HL-60 (cell line): Measurements from ENCODE around the gene FGFR2.

Source experiments
- DNase-seq, 2 experiments: peaks; one replicate each; pipeline ENCODE4 v3.0.0-alpha.2; 2010 to 2020; ENCODE audit warnings: low read depth in 1 of 2, low spot score in 1 of 2
- H3K27ac ChIP-seq: fragments of 250-450 bp; sonication (Bioruptor Pico); replicated peaks from 2 replicates; pipeline ENCODE4 v1.5.1; 2020; ENCODE audit warnings: mild to moderate bottlenecking, moderate library complexity
- H3K27me3 ChIP-seq: fragments of 250-450 bp; sonication (Bioruptor Pico); 2 replicates; pipeline ENCODE4 v1.5.1; 2021; ENCODE audit warnings: mild to moderate bottlenecking, moderate library complexity; ENCODE audit not compliant: insufficient read depth, poor library complexity, severe bottlenecking
- H3K4me3 ChIP-seq: replicated peaks from 2 replicates; pipeline ENCODE4 v1.5.1; 2011; ENCODE audit warnings: mild to moderate bottlenecking, control low read depth, low read length; ENCODE audit not compliant: insufficient read depth
- GABPA ChIP-seq: IDR thresholded peaks from 2 replicates; pipeline ENCODE4 v1.6.1; 2012; ENCODE audit warnings: low read depth
- POLR2AphosphoS5 ChIP-seq: IDR thresholded peaks from 2 replicates; pipeline ENCODE4 v1.6.1; 2012; ENCODE audit warnings: low read depth
- SPI1 ChIP-seq: IDR thresholded peaks from 2 replicates; pipeline ENCODE4 v1.6.1; 2012; ENCODE audit warnings: low read depth, mild to moderate bottlenecking, borderline replicate concordance
- TF ChIP-seq, protein P1 (sequence below): IDR thresholded peaks from one replicate; pipeline ENCODE4 v1.5.1; 2011; ENCODE audit warnings: low read length, control low read depth, inconsistent platforms; ENCODE audit not compliant: insufficient read depth
- TF ChIP-seq, protein P2 (sequence below): IDR thresholded peaks from 2 replicates; pipeline ENCODE4 v1.6.1; 2012; ENCODE audit warnings: low read depth; ENCODE audit not compliant: insufficient replicate concordance

Gene FGFR2

DNA sequence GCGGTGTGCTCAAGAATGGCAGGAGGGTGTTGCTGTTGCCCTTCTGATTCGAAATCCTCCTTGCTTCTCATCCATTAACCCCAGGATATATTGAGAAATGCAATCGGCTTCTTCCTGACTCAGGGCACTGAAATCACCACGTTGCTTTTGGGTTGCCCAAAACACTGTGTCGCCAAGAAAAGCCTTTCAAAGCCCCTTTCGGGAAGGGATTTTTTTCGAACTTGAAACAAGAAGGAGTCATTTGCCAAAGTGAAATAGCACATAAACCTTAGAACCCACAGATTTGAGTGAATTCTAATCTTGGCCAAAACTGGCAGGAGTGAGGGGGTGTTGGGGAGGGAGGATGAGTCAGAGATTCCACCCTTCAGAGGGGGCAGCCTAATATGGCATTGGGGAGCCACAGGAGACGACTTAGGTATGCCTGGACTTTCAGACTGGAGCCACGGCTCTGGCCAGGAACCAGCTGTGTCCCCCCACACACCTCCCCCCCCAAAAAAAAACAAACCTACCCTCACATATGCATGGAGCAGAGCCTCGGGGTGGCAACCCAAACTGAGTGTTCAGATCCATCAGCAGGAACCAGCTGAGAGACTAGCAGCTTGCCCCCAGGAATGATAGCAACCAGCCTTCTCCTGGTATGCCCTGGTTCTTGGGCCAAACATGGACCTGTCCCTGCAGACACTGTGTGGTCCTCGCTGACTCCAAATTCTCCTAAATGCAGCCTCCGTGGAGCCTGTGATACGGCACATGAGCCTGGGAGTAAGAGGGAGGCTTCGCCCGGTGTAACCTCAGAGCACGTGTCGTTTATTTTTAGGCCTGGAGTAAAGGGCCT lies 138.4 kb downstream of the FGFR2 start:
- no peaks in the 10 kb centered on the region for H3K27me3 ChIP-seq
- TF ChIP-seq, protein P1, sequence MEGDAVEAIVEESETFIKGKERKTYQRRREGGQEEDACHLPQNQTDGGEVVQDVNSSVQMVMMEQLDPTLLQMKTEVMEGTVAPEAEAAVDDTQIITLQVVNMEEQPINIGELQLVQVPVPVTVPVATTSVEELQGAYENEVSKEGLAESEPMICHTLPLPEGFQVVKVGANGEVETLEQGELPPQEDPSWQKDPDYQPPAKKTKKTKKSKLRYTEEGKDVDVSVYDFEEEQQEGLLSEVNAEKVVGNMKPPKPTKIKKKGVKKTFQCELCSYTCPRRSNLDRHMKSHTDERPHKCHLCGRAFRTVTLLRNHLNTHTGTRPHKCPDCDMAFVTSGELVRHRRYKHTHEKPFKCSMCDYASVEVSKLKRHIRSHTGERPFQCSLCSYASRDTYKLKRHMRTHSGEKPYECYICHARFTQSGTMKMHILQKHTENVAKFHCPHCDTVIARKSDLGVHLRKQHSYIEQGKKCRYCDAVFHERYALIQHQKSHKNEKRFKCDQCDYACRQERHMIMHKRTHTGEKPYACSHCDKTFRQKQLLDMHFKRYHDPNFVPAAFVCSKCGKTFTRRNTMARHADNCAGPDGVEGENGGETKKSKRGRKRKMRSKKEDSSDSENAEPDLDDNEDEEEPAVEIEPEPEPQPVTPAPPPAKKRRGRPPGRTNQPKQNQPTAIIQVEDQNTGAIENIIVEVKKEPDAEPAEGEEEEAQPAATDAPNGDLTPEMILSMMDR: no peak
- TF ChIP-seq GABPA: no peak
- TF ChIP-seq, protein P2, sequence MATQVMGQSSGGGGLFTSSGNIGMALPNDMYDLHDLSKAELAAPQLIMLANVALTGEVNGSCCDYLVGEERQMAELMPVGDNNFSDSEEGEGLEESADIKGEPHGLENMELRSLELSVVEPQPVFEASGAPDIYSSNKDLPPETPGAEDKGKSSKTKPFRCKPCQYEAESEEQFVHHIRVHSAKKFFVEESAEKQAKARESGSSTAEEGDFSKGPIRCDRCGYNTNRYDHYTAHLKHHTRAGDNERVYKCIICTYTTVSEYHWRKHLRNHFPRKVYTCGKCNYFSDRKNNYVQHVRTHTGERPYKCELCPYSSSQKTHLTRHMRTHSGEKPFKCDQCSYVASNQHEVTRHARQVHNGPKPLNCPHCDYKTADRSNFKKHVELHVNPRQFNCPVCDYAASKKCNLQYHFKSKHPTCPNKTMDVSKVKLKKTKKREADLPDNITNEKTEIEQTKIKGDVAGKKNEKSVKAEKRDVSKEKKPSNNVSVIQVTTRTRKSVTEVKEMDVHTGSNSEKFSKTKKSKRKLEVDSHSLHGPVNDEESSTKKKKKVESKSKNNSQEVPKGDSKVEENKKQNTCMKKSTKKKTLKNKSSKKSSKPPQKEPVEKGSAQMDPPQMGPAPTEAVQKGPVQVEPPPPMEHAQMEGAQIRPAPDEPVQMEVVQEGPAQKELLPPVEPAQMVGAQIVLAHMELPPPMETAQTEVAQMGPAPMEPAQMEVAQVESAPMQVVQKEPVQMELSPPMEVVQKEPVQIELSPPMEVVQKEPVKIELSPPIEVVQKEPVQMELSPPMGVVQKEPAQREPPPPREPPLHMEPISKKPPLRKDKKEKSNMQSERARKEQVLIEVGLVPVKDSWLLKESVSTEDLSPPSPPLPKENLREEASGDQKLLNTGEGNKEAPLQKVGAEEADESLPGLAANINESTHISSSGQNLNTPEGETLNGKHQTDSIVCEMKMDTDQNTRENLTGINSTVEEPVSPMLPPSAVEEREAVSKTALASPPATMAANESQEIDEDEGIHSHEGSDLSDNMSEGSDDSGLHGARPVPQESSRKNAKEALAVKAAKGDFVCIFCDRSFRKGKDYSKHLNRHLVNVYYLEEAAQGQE: no peak
- H3K4me3 ChIP-seq: no peak overlapping the region
- no peak overlapping the region for H3K27ac ChIP-seq
- DNase-seq: no peak

DNA sequence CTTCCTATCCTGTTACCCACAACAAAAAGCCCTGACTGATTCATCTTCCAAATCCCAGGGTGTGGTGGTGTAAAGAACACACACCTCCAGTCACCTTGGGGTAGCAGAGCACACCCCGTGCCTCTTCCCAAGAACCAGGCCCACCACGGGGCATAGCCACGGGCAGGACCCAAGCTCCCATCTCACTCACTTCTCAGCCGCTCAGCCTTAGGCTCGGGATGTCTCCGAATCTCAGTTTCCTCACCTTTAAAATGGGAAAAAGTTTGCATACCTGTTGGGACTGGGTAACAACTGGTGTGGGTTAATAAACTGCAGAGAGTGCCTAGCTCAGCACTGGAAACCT lies 139.0 kb downstream of the FGFR2 start:
- DNase-seq: no peak
- no peak for TF ChIP-seq GABPA
- TF ChIP-seq, protein P2: no peak
- no peak for TF ChIP-seq POLR2AphosphoS5
- H3K4me3 ChIP-seq: no peak overlapping the region
- no peak overlapping the region for H3K27ac ChIP-seq
- H3K27me3 ChIP-seq: no peaks in the 10 kb centered on the region

DNA sequence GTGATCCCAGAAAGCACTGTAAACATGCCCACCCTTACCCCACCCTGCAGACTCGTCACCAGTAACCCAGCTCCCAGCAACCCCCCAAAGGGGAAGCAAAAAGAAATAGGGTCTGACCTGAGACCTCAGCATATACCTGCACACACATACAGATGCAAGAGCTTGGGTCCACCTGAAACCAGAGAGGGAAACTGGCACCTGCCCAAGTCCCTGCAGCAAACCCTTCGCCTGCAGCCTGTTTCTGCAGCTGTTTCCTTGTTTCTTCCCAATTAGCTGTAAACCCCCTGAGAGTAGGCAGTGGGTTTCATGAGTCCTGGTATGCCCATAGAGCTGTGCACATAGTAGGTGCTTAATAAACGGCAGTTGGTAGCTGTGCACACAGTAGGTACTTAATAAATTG lies 140.5 kb downstream of the FGFR2 start:
- TF ChIP-seq GABPA (no peak), SPI1 (no peak)
- TF ChIP-seq, protein P2: no peak
- TF ChIP-seq, protein P1: no peak
- no peak overlapping the region for H3K27ac ChIP-seq
- no peak overlapping the region for H3K4me3 ChIP-seq
- no peak for DNase-seq
- no peaks in the 10 kb centered on the region for H3K27me3 ChIP-seq
